Stomach smooth muscle (tissue), 2 donors: ENCODE measurements around the gene CES2.
A peak's percentile ranks its signal among the peaks of the same experiment; 100 is the strongest.

Source experiments
- H3K27ac ChIP-seq: one replicate; pipeline ENCODE4 v1.7.0; 2013; ENCODE audit warnings: mild to moderate bottlenecking, low read length, inconsistent platforms
- H3K27me3 ChIP-seq, 2 donors: one replicate each; pipeline ENCODE4 v1.7.0; 2013; ENCODE audit warnings: low read length in 2 of 2; ENCODE audit not compliant: insufficient read depth in 2 of 2, control insufficient read depth in 1 of 2
- H3K36me3 ChIP-seq, 2 donors: one replicate each; pipeline ENCODE4 v1.7.0; 2013; ENCODE audit warnings: low read length in 2 of 2; ENCODE audit not compliant: control insufficient read depth in 2 of 2, insufficient read depth in 2 of 2
- H3K4me1 ChIP-seq: one replicate; pipeline ENCODE4 v1.7.0; 2013; ENCODE audit warnings: low read length; ENCODE audit not compliant: control insufficient read depth, insufficient read depth
- H3K4me3 ChIP-seq, 2 donors: one replicate each; pipeline ENCODE4 v1.7.0; 2013; ENCODE audit warnings: low read length in 2 of 2
- H3K9ac ChIP-seq, 2 donors: one replicate each; pipeline ENCODE4 v1.7.0; 2013; ENCODE audit warnings: low read length in 2 of 2, mild to moderate bottlenecking in 1 of 2
- H3K9me3 ChIP-seq, 2 donors: one replicate each; pipeline ENCODE4 v1.7.0; 2013; ENCODE audit warnings: low read length in 2 of 2; ENCODE audit not compliant: control insufficient read depth in 2 of 2
- donor health status: healthy.
- donor health status: Pancreatic carcinoma.

Gene CES2

GRCh38 chr16:66903544-66904427 is 31.5 kb upstream of the CES2 start:
- Histone ChIP-seq H3K27ac (peak overlapping the region; percentile 67), H3K9ac (no peak overlapping the region), H3K36me3 (no peaks in the 10 kb centered on the region), H3K9me3 (no peaks in the 10 kb centered on the region), H3K27me3 (no peaks in the 10 kb centered on the region), H3K4me1 (peaks cover 76% of the 10 kb centered on the region), H3K4me3 (no peak overlapping the region)

- peaks cover 69% of the 10 kb centered on the region for H3K4me1 ChIP-seq
- peak overlapping the region in 1 of 2 donors; percentile 52 for H3K4me3 ChIP-seq
- peak overlapping the region; percentile 67 for H3K27ac ChIP-seq
- no peaks in the 10 kb centered on the region for H3K9me3 ChIP-seq
- no peaks in the 10 kb centered on the region for H3K36me3 ChIP-seq
- no peak overlapping the region for H3K9ac ChIP-seq
- no peaks in the 10 kb centered on the region for H3K27me3 ChIP-seq
Measured at GRCh38 chr16:66904428-66904845, 30.9 kb upstream of the CES2 start.

GRCh38 chr16:66904846-66905632 is 30.3 kb upstream of the CES2 start:
- H3K9me3 ChIP-seq = no peaks in the 10 kb centered on the region
- peaks cover 63% of the 10 kb centered on the region for H3K4me1 ChIP-seq
- H3K27me3 ChIP-seq = no peaks in the 10 kb centered on the region
- peak overlapping the region in 1 of 2 donors; percentile 42 for H3K9ac ChIP-seq
- H3K4me3 ChIP-seq = peak overlapping the region; percentile 27 to 52
- no peaks in the 10 kb centered on the region for H3K36me3 ChIP-seq
- H3K27ac ChIP-seq = peak overlapping the region; percentile 67

- Histone ChIP-seq H3K27me3 (no peaks in the 10 kb centered on the region), H3K9me3 (no peaks in the 10 kb centered on the region), H3K4me1 (peaks cover 55% of the 10 kb centered on the region), H3K36me3 (no peaks in the 10 kb centered on the region), H3K9ac (no peak overlapping the region), H3K4me3 (peak overlapping the region; percentile 27 to 52), H3K27ac (peak overlapping the region; percentile 67)
Measured at GRCh38 chr16:66905633-66906539, 29.4 kb upstream of the CES2 start.

DNA sequence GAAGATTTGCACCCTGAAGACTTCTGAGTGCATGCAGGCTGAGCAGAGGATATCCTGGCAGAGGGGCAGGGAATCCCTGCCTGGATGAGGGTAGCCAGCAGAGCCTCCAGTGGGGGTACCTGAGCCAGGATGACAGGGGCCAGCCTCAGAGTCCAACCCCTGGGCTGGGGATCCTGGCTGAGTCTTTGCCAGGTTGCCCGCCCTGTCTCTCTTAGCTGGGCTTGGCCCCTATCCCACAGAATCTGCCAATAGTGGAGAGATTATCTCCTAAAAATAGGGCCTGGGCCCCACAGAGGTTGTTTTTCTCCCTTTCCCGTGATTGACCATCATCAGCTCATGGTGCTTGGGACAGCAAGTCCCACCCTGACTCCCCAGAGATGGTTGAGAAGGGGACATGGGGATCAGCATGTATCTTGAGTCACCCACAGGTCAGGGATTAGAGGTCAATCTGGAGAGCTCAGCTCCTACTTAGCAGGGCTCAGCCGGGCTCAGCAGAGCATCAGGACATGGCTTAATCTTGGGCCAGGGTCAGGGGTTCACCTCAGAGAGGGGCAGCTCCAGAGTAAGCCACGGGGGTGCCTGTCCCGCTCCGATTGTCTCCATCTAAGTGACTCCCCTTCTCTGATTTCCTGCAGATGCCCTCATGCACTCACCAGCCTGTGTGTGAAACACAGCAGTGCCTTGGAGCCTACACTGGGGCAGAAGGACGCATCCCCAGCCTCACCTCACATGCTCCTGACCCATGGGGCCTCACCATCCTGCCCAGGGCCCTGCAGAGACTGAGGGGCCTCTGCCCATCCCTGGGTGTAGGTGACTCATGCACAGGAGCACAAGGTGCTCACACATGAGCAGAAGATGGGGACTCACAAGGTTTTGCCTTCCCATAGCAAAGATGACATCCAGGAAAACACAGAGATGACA is 28.1 kb upstream of the CES2 start:
- Histone ChIP-seq H3K4me3 (no peak overlapping the region), H3K4me1 (peaks cover 42% of the 10 kb centered on the region), H3K9me3 (no peaks in the 10 kb centered on the region), H3K27ac (no peak overlapping the region), H3K36me3 (no peaks in the 10 kb centered on the region), H3K27me3 (no peaks in the 10 kb centered on the region), H3K9ac (no peak overlapping the region)

GRCh38 chr16:66908116-66908515 is 27.2 kb upstream of the CES2 start:
- H3K27ac ChIP-seq = no peak overlapping the region

DNA sequence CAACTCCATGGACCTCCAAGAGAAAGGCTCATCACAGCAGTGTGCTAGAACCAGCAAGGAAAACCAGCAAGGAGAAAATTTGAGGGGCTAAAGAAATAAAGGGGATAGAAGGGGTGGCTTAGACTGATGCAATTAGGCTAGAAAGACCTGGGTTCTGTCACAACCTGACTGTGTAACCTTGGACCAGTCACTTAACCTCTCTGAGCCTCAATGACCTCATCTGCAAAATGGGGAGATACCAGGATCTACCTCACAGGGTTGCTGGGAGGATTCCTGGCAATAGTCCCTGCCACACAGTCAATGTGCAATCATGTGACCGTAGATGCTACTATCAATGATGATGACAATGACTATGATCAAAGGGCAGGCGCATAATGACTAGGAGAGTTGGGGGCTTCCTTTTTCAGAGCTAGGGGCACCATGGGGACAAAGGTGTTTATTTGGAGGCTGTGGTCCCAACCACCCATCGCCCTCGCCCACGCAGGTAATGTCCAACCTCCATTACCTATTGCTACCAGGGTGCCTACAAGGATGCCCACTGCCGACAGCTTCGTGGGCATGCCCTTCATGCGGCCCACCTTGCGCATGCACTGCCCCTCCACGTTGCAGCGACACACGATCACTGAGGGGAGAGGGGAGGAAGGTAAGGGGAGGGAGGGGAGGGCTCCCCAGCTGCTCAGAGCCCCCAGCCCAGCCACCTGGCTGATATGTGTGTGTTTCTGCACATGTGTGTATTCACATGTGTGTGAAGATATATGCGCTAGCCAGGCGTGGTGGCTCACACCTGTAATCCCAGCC is 26.4 kb upstream of the CES2 start:
- H3K36me3 ChIP-seq = no peaks in the 10 kb centered on the region
- no peak overlapping the region for H3K4me3 ChIP-seq
- H3K27ac ChIP-seq = no peak overlapping the region
- H3K4me1 ChIP-seq = peaks cover 24% of the 10 kb centered on the region
- no peaks in the 10 kb centered on the region for H3K9me3 ChIP-seq
- H3K27me3 ChIP-seq = no peaks in the 10 kb centered on the region
- no peak overlapping the region for H3K9ac ChIP-seq

More at GRCh38 chr16:66908116-66908515, 27.2 kb upstream of the CES2 start:
- Histone ChIP-seq H3K9me3 (no peaks in the 10 kb centered on the region), H3K9ac (no peak overlapping the region), H3K4me3 (no peak overlapping the region), H3K27me3 (no peaks in the 10 kb centered on the region), H3K4me1 (peaks cover 33% of the 10 kb centered on the region), H3K36me3 (no peaks in the 10 kb centered on the region)

DNA sequence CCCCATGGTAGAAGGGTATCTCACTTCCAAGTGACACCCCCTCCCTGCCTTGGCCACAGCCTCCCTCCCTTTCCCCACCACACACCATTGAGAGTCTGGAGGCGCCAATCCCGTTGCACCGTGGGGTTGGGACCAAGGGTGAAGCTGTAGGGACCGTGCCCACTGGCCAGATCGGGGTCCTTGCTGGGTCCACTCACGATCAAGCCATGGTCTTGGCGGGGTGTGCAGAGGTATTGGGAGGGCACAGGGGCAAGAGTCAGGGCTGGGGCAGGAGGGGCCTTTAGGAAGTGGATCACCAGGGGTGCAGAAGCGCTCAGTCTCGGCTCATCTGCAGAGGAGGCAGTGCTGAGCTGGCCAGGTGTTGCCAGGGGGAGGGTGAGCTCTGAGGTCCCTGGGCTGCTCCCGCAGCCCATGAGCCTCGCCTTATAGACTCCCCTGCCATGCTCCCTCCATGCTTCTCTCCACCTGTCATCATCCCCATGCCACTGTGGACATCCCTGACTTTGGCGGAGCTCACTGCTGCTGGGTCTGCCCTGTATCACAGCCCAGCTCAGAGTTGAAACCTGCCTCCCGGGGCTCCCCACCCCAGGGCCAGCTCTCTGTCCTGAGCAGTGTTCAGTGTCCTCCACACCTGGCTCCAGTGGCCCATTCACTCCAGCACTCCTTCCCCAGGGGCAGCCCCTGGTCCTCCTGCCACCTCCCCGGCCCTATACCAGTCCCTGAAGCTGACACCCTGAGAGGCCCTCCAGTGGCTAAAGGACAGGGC is 25.0 kb upstream of the CES2 start:
- Histone ChIP-seq H3K9me3 (no peaks in the 10 kb centered on the region), H3K4me1 (peaks cover 11% of the 10 kb centered on the region), H3K27ac (no peak overlapping the region), H3K36me3 (no peaks in the 10 kb centered on the region), H3K9ac (no peak overlapping the region), H3K4me3 (no peak overlapping the region), H3K27me3 (no peaks in the 10 kb centered on the region)

DNA sequence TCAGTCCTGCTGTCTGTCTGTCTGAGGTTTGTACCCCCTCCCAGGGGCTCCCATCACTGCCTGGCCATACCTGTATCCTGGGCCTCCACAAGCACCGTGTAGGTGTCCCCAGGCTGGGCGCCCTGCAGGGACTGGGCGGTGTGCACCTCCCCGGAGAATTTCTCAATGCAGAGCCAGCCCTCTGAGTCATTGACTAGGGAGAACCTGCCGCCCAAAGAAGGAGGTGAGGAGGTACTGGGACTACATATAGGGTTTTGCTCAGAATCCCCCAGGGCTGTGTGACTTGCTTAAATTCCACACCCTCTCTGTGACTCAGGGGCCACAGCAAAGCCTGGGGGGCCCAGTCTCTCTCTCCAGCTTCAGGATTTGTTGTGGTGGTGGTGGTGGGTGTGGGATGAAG is 24.2 kb upstream of the CES2 start:
- Histone ChIP-seq H3K4me3 (no peak overlapping the region), H3K4me1 (peaks cover 3% of the 10 kb centered on the region), H3K27me3 (no peaks in the 10 kb centered on the region), H3K9me3 (no peaks in the 10 kb centered on the region), H3K9ac (no peak overlapping the region), H3K36me3 (no peaks in the 10 kb centered on the region), H3K27ac (no peak overlapping the region)
